Measurements from ENCODE around the gene TMPRSS11B.
"Not testable (repeated sequence)": the region's sequence is repeated elsewhere in the genome, so short reads cannot be mapped to it uniquely, and the experiment has no call there.

TMPRSS11B gene, protein sequence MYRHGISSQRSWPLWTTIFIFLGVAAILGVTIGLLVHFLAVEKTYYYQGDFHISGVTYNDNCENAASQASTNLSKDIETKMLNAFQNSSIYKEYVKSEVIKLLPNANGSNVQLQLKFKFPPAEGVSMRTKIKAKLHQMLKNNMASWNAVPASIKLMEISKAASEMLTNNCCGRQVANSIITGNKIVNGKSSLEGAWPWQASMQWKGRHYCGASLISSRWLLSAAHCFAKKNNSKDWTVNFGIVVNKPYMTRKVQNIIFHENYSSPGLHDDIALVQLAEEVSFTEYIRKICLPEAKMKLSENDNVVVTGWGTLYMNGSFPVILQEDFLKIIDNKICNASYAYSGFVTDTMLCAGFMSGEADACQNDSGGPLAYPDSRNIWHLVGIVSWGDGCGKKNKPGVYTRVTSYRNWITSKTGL

DNA sequence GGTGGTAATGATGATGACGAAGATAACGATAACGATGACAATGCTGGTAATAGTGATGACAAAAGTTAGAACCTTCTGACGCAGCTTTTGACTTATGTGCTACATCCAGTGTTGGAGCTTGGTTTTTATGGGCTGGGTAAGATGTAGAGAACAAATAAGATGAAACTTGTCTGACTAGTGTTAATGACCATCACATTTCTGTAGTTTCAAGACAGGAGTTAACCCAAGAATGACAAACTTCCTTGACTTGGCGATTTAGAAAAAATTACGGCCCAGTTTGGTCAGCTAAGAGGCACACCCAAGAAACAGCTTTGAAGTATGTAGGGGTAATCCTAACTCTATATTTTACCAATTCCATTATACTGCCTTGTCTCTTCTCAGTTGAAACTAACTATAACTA lies at the start of gene TMPRSS11B:
Gene TMPRSS11B, minus strand, starts transcription at position 101 of the 400 bp plus-strand sequence. CDS start 136 bp downstream, outside the sequence.
- no peak for DNase-seq

DNA sequence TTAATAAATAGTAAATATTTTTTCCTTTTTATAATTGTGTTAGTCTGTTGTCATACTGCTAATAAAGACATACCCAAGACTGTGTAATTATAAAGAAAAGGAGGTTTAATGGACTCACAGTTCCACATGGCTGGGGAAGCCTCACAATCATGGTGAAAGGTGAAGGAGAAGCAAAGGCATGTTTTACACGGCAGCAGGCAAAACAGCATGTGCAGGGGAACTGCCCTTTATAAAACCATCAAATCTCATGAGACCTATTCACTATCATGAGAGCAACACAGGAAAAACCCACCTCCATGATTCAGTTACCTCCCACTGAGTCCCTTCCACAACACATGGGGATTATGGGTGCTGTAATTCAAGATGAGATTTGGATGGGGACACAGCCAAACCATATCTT lies 45.8 kb upstream of the TMPRSS11B start:
- DNase-seq, result no peak

DNA sequence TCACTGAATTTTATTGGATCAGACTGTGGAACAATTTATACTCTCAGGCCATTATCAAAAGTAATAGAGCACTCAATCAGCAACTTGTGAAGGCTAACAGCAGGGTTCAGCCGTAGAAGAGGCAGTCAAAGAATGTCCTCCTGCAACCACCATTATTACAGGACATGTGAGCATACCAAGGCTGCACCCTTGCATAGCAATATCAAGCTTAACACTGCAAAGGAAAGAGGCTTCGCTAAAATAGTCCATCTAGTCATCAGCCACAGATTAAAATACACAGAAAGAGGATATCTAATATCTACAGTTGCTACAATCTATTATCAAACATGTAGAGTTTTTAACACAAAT lies 42.9 kb upstream of the TMPRSS11B start:
- DNase-seq, result no peak

DNA sequence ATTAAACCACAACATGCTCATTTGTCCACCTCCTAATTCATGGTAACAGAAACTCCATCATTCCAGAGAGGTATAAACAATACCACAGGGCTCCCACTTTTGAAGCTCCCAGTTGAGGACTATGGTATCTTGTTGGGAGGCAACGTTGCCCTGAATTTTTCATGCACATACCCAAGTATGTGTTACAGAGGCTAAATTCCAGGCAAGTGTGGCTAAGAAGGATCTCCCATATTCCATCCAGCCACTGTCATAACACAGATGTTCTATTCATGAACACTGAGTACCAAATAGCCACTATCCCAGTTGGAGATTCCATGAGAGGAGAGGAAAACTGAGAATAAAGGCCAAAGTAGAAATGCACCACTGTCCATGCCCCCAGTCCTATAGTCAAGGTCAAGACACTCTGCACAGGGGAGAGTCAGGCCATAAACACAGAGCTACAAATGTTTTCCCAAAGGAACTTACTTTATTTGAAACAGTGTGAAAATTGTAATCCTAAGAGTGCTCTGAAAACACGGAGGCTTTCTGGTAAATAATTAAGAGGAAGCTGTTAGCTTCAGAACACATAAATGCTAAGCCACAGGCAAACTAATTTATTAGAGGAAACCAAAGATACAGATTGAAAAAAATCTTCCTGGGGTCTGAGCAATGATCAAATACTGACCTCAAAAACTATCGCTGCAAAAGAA lies 42.4 kb upstream of the TMPRSS11B start:
- no peak for DNase-seq

DNA sequence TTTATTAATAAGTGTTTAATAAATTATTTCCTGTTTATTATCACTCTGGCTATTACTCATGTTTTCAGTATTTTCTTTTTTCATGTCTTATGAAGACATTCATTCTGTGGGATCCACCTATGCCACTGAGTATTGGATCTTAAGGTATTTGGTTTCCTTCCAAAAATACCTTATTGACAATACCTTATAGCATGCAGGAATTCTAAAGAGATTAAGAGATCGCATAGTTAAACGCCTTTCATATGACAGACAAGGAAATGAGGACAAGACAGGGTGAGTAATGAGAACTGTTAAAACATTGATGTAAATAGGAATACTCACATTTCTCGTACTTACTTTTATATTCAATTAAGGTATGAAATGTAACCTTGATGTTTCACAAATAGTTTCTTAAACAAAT lies 38.2 kb upstream of the TMPRSS11B start:
- no peak for DNase-seq

DNA sequence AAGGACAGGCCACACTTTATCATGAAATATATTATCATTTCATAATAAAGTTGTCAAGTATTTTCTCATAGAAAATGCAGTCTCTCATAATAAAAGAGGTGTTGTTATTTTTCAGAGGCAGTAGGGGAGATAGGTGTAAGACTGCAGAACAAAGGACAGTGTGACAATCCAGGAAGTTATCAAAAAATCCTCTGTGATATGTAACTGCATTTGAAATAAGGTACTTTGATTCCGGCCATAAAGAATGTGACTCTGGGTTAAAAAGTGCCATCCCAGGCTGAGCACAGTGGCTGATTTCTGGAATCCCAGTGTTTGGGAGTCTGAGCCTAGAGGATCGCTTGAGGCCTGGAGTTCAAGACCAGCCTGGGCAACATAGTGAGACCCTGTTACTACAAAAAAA lies 37.6 kb upstream of the TMPRSS11B start:
- DNase-seq, result no peak

DNA sequence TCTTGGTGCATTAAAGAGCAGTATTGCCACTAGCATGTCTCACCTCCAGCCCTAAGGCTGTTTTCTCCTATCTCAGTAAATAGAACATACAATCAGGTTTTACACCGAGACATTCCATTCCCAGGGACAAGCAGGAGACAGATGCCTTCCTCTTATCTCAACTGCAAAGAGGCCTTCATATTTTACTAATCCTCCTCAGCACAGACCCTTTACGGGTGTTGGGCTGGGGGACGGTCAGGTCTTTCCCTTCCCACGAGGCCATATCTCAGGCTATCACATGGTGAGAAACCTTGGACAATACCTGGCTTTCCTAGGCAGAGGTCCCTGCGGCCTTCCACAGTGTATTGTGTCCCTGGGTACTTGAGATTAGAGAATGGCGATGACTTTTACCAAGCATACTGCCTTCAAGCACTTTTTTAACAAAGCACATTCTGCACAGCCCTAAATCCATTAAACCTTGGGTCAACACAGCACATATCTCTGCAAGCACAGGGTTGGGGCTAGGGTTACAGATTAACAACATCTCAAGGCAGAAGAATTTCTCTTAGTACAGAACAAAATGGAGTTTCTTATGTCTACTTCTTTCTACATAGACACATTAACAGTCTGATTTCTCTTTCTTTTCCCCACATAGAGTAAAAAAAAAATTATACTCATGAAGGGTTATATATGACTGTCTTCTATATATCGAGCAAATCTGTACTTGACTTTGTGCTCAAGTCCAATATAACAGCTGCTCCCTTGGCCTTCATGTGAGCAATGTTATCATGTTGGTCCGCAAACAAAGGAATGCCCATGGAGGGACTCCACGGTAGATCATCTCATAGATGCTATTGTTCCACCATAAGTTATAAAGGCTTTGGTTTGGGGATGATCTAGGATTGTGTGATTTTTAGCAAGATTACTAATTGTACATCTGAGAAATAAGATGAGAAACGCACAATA lies 36.6 kb upstream of the TMPRSS11B start:
- DNase-seq, result not testable (repeated sequence)

DNA sequence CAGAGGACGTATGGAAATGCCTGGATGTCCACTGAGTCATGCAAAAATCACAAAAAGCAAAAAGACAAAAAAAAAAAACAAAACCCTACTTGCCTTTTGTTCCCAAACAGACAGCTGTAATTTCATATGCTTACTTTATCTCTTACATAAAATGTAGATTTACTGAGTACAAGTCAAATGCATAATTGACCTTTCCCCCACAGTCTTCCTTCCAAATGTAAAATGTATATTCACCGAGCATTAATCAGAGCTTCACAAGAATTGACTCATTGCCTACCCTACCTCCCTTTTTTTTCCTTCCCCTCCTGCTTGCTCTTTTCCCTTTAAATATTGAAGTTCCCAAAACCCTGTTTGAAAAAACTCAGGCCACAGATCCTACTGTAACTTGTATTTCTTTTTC lies 32.5 kb upstream of the TMPRSS11B start:
- no peak for DNase-seq

DNA sequence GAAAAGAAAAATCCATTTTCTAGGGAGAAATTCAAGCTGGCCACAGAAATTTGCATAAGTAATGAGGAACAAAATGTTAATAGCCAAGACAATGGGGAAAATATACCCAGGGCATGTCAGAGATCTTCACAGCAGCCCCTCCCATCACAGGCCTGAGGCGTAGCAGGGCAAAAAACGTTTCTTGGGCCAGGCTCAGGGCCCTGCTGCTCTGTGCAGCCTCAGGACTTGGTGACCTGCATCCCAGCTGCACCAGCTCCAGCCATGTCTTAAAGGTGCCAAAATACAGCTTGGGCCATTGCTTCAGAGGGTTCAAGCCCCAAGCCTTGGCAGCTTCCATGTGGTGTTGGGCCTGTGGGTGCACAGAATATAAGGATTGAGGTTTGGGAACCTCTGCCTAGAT lies 32.1 kb upstream of the TMPRSS11B start:
- DNase-seq, result no peak

DNA sequence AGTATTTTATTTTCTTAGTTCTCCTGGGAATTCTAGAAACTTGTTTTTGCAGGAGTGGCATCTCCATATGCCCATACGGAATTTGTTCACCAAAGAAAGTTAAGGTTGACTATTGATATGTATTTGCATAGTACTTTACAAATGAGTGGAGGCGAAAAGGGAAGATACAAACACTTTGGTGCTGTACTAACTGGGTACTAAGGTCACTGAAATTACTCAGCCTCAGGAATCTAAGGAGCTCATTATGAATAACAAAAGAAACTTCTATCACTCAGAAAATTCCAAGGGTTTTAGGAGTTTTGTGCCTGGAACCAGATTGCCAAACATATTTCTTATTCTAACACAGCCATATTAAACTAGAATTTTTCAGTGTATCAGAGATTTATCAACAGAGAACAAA lies 27.4 kb upstream of the TMPRSS11B start:
- DNase-seq, result no peak

DNA sequence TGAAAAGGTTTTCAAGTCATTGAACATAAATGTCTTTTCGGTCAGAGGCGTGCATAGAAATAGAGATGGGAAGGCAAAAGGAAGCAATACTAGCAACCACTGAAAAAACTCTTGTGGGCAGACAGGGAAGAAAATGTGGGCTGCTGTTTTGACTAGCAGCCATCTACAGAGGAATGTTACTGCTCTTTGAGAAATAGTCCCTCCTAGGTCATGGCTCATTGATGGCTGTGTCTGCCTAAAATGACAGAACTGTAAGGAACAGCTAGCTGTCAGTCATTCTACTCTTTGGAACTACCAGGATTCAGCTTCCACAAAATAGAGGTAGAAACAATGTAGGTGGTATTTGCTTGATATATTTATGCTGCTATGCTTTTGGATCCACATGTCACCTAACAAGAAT lies 26.9 kb upstream of the TMPRSS11B start:
- DNase-seq, result no peak

DNA sequence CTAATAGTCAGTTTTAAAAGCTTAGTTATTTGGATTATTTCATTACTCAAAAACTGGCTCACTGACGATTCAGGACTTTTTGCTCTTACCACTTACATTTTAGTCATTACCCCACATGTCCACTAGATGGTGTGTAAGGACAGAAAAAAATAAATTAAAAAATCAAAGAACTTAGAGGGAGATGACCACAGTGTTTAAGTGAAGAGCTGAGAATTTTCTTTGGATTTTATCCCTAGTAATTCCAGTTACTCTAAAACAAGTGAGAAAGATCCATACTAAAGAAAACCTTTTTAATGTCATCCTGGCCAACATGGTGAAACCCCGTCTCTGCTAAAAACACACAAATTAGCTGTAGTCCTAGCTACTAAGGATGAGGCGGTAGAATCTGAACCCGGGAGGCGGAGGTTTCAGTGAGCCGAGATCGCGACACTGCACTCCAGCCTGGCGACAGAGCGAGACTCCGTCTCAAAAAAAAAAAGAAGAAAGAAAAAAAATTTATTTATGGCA lies 26.4 kb upstream of the TMPRSS11B start:
- DNase-seq, result peak in 1 of 58 donors; percentile 53

DNA sequence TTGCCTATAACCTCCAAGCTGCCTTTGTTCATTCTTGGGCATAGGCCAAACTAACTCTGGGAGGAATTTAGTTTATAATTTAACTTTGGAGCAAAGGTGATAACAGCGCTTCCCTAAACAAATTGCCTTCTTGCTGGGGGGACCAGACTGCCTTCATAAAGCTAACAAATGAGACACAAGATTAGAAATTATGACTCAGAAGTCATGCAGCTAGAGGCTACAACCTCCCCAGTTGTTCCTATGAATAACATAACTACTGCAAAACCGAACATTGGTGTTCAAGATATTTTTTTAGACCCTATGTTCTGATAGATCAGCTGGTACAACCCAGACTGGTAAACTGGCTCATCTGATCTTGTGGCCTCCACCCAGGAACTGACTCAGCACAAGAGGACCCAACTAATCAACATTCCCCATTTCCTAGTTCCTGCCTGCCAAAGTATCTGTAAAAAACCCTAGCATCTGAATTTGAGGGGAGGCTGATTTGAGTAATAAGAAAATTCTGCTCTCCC lies 22.0 kb upstream of the TMPRSS11B start:
- DNase-seq, result no peak

DNA sequence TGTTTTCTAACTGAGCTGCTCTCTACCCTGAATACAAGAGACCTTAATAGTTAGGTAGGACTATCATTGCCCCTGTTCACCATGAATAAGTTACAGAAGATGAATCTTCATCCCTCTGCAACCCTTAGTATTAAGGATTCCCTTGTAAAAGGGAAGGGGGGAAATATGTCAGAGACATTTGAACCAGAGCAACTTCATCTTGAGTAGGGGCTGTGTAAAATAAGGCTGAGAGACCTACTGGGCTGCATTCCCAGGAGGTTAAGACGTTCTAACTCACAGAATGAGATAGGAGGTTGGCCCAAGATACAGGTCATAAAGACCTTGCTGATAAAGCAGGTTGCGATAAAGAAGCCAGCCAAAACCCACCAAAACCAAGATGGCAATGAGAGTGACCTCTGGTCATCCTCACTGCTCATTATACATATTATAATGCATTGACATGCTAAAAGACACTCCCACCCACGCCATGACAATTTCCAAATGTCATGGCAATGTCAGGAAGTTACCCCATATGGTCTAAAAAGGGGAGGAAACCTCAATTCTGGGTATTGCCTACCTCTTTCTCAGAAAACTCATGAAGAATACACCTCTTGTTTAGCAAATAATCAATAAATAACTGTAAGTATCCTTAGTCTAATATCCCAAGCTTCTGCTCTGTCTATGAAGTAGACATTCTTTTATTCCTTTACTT lies 19.5 kb upstream of the TMPRSS11B start:
- DNase-seq, result no peak

DNA sequence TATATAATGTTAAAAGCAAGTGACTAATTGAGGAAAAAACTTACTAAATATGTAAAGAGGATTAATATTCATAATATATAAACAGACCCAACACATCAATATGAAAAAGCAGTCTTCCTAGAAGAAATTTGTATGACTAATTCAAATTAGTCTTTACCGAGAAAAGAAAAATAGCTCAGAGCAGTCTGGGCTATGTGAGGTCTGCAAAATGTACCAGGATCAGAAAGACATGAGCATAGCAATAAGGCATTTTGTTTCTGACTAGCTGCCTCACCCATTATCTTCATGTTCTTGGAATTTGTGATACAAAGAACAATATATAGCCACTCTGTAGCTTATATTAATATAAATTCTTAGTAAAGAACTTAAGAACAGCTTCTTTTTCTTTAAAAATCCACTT lies 13.7 kb upstream of the TMPRSS11B start:
- no peak for DNase-seq

DNA sequence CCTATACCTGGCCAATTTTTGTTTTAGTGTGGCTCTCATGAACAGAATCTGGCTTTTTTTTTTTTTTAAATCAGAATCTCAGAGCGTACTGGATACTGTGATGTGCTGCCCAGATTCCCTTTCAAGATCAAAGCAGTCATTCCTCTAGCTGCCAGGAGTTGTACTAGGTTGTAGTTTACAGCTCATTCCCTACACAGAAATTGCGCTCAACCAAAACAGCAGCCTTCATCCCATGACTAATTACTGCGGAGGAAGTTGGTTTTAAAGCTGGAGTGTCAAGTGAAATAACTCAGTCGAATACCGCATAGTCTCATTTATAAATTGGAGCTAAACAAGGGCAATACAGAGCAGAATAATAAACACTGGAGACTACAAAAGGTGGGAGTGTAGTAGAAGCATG lies 12.2 kb upstream of the TMPRSS11B start:
- no peak for DNase-seq

DNA sequence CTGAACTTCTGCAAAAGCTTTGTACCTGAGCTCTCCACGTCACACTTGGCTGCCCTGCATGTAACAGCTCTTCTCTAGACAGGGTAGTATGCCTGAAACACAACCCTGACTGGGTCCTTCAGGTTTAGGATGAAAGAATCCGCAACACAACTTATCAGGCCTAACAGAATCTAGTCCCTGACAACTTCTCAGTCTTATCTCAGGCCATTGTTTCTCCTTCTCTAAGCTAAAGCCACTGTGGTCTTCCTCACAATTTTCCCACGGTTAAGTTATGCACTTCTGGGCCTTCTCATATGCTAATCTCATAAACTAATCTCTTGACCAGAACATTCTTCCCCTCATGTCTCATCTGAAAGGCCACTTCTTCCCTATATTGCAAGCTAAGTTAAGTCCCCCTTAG lies 10.8 kb upstream of the TMPRSS11B start:
- DNase-seq, result no peak

DNA sequence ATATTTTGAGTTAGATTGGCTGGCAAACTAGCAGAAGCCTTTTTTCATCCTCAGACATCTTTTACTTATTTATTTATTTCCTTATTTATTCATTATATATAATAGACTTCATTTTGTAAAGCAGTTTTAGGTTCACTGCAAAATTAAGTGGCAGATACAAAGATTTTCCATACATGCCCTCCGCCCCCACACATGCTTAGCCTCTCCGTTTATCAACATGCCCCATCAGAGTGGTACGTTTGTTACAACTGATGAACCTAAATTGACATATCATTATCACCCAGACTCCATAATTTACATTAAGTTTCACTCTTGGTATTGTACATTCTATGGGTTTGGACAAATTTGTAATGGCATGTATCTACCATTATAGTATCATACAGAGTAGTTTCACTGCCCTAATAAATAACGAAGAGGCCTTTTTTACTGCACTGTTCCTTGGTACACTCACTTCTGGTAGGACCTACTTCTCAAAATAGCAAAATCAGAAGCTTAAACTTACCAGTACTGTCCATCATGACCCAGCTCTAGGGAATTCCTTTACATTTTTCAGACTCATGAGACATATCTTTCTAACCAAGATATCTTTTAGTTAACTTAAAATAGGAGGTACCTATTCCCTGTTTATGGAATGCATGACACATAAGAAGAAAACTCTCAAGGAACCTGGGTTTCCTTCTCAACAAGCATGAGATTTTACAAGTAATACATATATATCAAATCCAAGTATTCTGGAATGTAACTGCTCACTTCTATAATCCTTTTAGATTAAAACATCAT lies 4.8 kb upstream of the TMPRSS11B start:
- no peak for DNase-seq

DNA sequence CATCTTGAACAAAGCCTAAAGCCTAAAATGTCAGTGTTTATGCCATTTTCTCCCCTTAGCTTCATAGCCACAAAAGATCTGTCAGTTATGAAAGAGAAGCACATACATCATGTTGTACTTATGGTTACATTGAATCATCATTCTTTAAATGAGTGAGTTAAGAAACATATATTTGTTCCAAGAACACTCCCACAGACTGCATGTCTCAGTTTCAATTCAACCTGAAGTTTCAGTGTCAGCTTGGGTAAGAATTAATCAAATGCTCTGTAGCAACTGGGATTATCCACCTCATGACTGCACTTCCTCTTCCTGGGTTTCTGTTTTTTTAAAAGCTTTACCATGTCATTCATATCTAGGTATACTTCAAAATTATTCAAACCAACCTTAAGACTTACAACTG lies 3.9 kb upstream of the TMPRSS11B start:
- no peak for DNase-seq

DNA sequence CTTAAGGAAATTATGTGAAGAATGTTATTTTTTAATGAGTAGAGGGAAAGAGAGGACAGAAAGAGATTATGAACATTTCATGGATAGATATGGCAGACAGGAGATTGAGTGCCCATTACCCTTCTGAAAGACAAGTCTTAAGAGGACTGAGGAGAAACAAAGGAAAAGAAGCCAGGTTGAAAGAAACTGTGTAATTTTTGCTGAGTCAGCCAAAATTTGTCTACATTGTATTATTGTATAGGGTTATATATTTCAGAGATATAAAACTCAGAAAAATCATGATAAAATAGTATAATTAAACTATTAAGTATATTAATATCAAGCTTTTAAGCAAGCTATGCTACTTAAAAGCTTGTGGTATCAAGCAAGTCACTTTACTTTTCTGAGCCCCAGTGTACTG lies 4.9 kb downstream of the TMPRSS11B start:
- DNase-seq, result no peak
